ELR (cell line): ENCODE results near the gene OR10G7.

Source experiments
- DNase-seq: peaks from one replicate; pipeline ENCODE4 v3.0.0-alpha.2; 2015; ENCODE audit warnings: low read depth

OR10G7 gene, protein sequence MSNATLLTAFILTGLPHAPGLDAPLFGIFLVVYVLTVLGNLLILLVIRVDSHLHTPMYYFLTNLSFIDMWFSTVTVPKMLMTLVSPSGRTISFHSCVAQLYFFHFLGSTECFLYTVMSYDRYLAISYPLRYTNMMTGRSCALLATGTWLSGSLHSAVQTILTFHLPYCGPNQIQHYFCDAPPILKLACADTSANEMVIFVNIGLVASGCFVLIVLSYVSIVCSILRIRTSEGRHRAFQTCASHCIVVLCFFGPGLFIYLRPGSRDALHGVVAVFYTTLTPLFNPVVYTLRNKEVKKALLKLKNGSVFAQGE

DNA sequence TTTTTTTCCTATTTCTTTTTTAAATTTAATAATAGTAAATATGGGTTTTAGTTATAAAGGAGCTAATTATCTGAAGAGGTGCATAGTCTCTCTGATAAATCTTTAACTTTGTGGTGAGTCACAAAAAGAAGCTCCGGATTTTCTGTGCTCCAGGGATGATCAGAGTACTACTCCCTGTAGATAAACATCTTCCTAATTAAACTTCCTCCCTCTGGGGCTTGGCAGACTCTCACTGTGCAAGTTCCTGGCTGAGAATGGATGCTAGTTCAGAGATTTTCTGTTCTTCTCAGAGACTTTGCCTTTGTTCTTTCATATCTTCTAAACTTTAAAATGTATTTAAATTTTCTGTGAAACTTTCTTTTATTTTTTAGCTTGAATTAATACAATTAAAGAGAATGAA lies at the start of gene OR10G7:
TSS of gene OR10G7 (minus strand) at position 72 of the 400 bp plus-strand sequence. CDS start 2,324 bp downstream, outside the sequence.
- no peak for DNase-seq

DNA sequence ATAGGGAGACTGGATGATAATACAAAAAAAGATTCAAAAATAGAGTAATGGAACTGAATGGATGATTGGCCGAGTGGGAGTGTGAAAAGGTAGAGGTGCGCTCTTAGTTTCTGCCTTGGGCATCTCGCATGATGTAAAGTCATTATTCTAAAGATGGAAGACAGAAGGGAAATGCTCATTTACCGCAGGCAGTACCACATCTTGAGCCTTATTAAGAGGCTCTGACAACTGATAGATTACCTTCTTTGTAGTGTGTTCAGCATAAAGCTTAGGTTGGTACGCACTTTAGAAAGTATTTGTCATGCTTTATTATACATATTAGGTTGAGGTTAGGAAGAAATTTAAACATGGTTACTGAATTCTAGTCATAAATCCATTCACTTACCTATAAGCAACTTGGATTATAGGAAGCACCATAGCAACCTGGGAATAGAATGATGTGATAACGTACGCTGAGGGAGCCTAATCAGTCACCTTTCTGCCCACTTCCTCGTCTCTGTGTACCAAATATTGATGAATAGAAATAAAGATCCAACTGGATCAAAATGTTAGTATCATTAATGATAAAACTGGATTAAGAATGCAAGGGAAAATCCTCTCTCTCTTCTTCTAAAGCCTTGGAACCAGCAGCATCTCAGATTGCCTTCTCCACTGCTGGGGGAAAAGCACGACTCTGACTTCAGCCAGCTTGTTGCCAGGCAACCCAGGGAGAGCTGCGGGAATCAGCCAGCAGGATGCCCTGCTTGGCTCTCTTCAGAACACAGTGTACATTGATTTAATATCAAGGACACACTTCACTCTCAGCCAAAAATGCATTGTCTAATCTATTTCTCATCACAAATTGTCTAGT lies 45.1 kb upstream of the OR10G7 start:
- DNase-seq = no peak

DNA sequence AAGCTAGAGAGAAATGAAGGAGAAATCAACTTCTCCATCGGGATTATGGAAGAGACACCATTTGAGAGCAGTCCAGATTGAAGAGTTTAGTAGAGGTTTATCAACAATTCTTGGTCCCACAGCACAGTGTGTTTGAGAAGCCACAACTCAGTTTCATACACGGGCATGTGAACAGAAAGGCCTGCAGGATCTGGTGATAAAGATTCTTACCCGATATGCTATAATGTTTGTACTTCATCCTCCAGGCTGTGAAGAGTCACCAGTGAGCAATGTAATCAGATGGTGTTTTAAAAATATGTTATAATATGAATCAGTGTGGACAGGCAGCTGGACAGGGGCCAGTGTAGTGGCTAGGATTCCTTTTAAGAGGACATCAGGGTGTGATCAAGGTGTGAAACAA lies 44.5 kb upstream of the OR10G7 start:
- DNase-seq = peak; percentile 37

DNA sequence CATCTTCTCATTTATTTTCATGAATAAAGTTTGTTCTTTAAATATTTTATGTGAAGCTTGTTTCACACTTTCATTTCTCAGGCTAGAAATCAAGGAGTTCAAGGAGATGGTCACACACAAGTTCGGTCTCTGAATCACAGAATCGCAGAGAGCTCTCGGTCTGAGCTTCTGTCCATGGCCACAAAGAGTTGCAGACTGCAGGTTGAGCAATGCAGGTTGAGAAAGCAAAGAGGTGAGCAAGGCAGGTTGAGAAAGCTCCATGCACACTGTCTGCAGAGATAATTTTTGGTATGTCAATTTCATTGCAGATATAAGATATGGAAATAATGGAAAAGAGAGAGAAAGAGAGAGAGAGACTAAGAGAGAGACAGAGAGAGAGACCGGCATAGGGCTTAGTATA lies 41.2 kb upstream of the OR10G7 start:
- no peak for DNase-seq

DNA sequence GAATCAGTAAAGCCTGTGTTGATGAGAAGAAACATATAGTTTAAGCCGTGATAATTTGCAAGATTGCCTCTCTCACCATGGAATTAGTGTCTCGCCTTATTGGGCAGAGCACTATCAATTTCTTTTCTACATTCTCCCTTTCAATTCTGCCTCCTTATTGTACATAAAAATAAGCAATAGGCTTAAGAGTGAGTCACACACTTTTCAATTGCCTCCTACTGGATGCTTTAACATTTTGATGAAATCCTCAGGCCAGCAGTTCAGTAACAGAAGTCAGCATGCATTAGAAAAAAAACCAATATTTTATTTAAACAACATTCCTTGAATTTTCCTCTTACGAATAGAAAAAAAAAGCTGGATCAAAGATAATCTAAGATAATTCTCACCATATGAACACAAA lies 40.4 kb upstream of the OR10G7 start:
- DNase-seq = peak; percentile 6

DNA sequence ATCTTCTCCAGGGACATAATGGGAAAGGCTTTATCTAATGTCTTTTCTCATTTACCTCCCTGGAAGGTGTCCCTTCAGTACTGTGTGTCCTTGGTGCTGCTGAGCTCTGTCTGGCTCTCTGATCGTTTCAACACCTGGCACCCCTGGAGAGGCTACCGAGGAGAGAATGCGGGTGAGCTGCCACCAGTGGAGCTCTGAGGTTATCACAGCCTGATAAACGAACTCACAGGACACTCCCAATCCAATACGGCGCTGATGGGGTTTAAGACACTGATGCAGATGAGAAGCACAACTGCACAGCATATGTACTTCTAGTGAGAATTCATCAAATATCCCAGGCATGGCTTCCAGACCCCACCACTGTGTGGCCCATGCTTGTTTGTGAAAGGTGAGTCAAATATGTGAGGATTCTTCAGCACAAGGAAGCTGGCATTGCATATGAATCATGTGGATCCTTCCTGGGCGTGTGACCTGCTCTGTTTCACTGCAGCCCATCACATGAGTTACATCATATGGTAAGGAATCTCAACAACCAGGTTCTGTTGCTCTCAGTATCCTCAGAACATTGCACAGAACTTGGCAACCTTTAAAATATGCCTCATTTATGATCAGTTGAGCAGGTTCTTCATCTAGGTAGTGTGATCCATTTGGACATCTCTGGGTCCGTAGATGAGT lies 39.3 kb upstream of the OR10G7 start:
- DNase-seq = peak; percentile 41

DNA sequence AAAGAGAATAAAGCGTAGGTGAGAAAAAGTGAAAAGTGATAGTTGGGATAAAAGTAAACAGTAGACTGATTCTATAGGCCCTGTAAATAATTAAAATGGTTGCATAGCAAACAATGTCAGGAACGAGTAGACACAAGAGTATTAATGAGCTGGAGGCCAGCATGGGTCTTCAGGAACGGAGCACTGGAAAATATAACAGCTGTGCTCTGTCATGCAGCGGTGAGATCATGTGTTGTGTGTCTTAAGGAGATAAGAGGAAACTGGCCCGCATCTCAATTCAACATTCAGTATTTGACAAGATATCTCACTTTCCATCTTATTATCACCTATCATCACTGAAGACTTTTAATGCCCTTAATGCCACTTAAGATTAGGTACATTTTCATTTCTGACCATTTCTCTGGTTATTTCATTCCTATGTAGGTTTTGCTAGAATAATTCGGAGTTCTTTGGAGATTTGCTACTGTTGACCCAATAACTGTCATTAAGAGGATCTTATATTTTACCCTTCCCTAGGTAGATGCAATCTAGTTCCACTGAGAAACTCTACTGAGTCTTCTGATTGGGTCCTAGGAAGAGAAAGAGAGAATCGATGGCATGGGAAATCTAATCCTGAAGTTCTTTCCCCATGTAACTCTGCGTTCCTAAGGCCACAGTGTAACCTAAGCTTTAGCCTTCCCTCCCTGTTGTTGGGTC lies 38.7 kb upstream of the OR10G7 start:
- DNase-seq = no peak

DNA sequence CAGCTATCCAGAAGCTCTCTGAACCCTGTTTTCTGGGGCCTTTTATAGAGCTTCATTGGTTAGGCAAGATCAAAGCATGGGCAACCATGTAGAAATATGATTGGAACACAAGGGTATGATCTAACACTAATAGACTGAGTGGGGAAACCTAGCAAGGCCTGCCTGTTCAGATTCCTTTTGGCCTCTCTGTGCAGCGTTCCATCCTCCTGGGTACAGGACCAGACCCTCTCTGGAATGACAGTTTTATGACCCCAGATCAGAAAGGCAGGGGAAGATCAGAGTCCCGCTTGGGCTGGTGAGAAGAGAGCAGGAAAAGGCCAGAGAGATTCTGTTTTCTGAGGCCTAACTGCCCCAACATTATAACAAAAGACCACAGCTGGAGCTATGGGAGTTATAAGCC lies 37.5 kb upstream of the OR10G7 start:
- no peak for DNase-seq

DNA sequence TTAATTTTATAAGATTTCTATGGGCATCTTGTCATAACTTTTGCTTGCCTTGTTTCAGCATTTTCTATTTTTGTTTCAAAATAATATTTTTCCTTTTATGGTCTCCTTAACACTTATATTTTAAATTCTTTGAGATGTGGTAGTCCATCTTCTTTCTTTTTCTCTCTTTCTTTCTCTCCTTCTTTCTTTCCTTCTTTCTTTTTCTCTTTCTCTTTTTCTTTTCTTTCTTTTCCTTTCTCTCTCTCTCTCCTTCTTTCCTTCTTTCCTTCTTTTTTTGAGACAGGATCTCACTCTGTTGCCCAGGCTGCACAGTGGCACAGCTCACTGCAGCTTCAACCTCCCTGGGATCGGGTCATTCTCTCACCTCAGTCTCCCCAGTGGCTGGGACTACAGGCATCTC lies 36.1 kb upstream of the OR10G7 start:
- no peak for DNase-seq

DNA sequence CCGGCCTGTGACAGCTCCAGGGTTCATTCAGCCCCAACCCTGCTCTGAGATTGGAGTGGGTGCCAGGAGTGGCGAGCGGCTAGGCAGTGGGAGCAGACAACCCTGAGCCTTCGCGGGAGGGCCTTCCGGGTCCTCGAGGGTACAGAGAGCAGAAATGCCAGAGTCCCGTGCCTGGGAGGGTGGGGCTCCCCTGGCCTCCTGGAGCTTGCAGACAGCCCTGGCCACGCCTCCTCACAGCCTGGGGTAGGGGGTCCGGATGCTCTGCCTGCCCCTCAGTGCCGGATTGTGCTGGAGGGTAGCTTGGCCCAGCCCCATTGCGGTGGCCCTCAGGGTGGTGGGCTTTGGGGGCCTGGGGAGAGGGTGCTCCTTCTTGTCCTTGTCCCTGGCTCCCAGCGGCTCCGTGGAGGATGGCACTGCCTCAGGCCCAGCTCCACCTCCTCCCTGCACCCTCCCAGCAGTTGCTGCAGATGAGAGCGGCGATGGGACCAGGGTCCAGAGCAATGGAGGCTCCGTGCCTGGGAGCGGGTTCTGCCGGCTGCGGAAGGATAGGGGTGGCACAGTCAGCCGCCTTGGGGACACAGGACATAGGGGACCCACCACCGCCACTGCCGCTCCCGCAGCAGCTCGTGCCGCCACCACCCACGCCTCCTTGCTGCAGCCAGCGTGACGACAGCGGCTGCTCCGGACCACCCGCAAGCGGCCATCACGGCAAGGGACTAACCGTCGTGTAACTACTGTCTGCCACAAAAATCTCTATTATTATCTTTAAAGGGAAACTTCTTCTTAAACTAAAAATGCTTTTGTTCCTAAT lies 34.9 kb upstream of the OR10G7 start:
- peak; percentile 23 for DNase-seq

DNA sequence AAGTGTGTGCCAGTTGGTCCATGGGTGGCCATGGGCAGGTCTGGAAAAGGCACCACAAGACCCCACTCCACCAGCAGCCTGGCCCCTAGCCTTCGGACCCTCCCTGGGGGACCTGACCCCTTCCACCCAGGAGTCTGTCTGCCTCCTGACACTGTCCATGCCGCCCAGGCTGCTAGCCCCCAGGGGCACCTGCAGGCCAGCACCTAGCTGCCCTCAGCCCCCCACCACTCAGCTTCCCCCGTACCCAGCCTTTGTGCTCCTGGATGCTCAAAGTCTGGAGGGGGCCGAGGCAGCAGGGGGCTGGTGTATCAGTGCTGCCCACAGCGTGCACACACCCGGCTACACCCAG lies 34.3 kb upstream of the OR10G7 start:
- DNase-seq = no peak

DNA sequence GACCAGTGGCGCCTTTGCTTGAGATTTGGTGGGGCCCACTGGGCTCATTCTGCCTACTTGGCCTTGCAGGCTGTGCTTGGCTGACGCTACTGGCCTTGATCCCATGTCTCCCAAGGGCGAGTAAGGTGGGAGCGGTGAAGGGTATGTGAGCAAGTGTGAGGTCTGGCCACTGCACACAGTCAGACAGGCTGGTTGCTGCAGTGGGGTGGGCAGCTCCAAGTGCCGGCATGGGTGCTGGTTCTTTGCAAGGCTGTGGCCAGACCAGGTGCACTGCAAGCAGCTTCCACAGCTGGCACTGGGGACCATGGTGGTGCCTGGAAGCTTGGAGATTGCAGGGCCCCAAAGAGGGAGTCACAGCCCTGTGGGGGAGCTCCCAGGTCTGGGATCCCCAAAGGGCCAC lies 33.4 kb upstream of the OR10G7 start:
- DNase-seq = no peak

DNA sequence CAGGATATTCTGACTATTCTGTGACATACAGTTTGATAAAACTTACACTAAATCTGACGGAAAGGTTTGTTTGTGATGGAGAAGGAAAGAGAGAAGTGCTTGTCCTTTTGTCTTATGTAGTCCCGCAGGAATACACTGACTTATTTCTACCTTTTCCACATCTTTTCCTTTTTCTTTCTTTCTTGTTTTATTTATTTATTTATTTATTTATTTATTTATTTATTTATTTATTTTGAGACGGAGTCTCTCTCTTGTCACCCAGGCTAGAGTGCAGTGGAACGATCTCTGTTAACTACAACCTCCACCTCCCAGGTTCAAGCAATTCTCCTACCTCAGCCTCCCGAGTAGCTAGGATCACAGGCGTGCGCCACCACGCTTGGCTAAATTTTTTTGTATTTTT lies 31.0 kb upstream of the OR10G7 start:
- no peak for DNase-seq

DNA sequence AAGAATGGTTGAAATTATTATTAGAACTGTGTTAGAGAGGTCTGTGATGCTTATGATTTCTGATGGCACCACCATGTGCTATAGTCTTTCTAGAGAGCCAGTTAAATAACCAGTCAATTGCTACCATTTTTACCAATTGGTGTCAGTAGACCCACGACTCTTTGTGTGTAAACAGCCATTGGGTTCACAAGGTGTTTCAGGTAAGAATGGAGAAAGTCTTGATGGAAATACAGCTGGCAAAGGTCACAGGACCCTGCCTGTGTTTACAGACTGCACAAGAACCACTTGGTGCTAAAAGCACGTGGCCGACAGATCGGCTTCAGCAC lies 30.5 kb upstream of the OR10G7 start:
- DNase-seq = no peak

DNA sequence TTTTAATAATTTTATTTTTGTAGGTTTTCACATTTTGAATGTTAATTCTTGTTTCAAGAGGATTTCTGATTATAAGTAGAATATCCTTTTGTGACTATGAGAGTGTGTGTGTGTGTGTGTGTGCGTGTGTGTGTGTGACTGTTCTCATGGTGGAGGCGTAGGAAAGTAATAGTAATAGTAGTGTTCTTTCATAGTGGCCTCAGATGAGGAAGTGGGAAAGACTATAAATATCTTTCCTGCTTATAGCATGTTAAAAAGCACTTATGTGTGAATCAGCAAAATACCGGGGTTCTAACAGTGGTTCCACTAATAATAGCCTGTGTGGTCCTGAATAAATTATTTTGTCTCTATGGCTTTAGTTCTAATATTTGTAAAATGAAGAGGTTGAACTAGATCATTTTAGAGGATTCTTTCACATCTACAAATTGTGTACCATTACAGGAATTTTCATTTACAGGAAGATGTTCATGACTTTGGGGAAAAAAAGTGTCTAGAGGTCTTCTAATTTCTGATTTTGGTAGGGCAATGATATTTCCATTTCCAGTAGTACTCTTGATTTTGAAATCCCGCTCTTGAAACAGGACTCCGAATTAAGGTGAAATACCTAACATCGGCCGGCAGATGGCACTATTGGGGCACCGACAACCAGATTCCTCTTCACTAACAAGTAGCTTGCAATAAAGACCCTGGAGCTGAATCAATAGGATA lies 29.9 kb upstream of the OR10G7 start:
- peak; percentile 63 for DNase-seq

DNA sequence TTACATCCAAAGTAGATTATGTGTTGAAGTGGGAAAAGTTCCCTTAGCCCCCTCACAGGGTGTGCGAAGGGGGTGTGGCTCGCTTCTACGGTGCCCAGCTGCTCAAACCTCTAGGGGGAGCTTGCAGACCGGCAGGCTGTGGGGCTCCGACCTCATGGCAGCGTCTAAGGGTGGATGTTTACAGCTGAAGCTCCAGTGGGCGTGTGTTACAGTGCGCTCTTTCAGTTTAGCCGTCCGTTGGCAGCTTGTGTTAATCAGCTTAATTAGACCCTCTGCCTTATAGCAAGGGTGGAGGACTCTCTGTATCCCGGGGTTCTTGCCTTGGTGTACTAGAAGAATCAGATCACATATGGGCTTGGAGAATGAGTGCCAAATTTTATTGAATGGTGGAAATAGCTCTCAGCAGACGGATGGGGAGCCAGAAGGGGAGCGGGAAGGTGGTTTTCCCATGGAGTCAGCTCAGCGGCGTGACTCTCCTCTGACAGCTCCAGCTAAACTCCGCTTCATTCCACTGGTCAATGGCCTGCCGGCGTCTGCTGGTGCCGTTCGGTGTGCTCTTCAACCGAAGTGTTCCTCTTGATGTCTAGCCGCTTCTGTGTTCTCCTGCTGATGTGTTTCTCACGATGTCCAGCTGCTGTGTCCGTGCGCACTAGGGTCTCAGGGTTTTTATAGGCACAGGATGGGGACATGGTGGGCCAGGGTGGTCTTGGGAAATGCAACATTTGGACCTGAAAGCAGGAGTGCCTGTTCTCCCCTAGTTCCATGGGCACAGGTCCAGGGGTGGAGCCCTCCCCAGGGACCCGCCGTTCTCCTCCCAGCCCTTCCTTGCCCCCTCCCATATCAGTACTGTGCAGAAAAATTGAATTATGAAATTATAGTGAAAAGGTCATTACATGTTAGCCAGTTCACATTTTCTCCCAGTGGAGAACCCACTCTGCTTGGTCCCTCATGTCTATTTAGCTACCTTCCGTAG lies 28.6 kb upstream of the OR10G7 start:
- peak; percentile 82 for DNase-seq

DNA sequence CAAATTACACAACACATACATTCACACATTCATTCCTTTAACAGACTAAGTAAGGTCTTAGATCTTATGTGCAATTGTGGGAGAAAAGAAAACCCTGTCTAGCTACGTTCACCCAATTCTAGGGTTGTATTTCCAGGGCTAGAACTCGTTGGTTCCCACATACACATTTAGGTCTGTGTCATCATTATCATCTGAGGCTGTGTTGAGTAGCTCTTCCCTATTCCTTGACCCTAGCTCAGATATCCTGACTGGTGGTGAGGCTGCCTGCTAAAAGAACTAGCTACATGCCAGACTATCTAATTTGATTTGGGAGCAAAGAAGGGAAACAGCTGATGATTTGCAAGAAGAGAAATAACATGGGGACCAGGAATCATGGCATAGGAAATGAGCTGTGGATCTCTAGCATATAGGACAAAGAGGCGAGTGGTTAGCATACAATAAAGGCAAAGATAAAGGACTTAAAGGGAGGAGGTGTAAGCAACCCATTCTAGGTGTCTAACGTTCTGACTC lies 27.5 kb upstream of the OR10G7 start:
- DNase-seq = no peak

DNA sequence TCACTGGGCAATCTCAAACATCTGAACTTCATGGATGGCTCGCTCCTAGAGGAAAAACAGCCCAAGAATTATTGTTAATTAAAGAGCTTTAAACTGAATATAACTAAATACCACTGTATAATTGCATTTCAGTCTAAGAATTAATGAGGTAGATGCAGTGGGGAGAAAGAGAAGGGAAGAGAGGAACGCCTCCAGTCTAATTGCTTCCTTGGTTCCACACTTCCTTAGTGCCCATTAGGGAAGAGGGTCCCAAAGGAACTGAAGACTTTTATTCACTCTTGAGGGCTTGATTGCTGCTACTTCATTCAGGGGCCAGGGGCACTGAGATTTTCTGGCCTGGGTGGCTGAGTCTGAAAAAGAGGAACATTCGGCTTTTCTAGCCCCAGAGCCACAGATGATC lies 11.8 kb upstream of the OR10G7 start:
- DNase-seq = no peak

DNA sequence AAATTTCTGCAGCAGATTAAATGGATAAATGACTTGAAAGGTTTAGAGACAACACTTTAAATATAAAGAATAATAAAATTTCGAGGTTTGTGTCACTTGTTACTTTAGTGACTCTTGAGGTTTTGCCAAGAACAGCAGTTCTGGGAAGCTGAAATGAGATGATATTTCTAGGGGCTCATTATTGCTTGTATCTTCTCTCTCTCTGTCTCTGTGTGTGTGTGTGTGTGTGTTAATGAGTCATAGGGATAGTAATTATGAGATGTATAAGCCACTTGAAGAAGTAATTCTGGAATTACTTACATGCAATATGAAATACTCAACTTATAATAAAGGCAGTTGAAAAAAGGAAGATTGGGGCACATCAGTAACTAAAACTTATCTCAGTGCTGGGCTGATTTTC lies 9.6 kb upstream of the OR10G7 start:
- no peak for DNase-seq

DNA sequence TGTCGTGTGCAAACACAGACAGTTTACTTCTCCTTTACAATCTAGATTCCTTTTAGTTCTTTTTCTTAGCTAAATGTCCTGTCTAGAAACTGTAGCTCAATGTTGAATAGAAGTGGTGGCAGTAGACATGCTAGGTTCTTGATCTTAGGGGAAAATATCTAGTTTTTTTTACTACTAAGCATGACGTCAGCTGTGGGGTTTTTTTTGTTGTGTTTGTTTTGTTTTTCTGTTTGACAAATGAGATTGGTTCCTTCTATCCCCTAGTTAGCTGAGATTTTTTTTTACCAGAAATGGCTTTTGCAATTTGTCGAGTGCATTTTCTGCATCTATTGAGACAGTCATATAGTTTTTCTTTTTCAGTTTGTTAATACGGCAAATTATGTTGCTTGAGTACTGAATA lies 2.3 kb upstream of the OR10G7 start:
- DNase-seq = no peak
